Motor neuron (in vitro differentiated cells): ENCODE results near the gene EPHB2. TPM values are rescaled to one million over a fixed set of nuclear protein-coding genes. Genes with fewer than 3 reads are reported as not detected.

Experiments used
- ATAC-seq, 8 experiments: fragments of 200-7000 bp; cut with Tn5 transposase; replicated peaks in 6 of 8; 2 replicates each; pipeline ENCODE4 v1.8.0; 2021; ENCODE audit warnings: mild to moderate bottlenecking in 8 of 8, moderate library complexity in 8 of 8
- H3K27ac ChIP-seq, 2 donors: fragments of 250-450 bp; sonication (Bioruptor Pico); 2 replicates each; pipeline ENCODE4 v1.9.0; 2021; ENCODE audit warnings: antibody characterized with exemption in 2 of 2, mild to moderate bottlenecking in 2 of 2, moderate library complexity in 1 of 2
- H3K4me1 ChIP-seq, 2 donors: fragments of 250-450 bp; sonication (Bioruptor Pico); replicated peaks in 1 of 2; 2 replicates each; pipeline ENCODE4 v1.6.1; 2021; ENCODE audit warnings: antibody characterized with exemption in 2 of 2, mild to moderate bottlenecking in 2 of 2, moderate library complexity in 1 of 2
- H3K4me3 ChIP-seq, 5 donors: fragments of 250-450 bp; sonication (Bioruptor Pico); 2 replicates each; pipeline ENCODE4 v1.9.0; 2021; ENCODE audit warnings: antibody characterized with exemption in 5 of 5, mild to moderate bottlenecking in 5 of 5, moderate library complexity in 4 of 5
- WGBS, 10 experiments: fragments of 450-650 bp; shearing (Covaris generic); methylation state at CpG; one replicate each; pipeline ENCODE4 v1.0.0; 2022; 5-methylcytosine and 5-hydroxymethylcytosine counted together
- in situ Hi-C, 9 experiments: fragments of 400-800 bp; cut with MboI; loops; one replicate each; pipeline ENCODE4 v1.15.0; 2021; ENCODE audit warnings: low sequenced_read_pairs in 9 of 9, low pct_unique_long_range_greater_than_20kb in 2 of 9; ENCODE audit not compliant: unreplicated experiment in 9 of 9
- total RNA-seq, 8 experiments: library from RNA; unstranded; fragments of 300-600 nt; gene quantifications; 2 replicates each; pipeline versions ENCODE4 v1.2.3 to v1.2.4, GENCODE V29; 2022

The EPHB2 gene
- total RNA-seq, 8 experiments from 2014 or later, result 0.42 to 64.1 (median 41.8) TPM

GRCh38 chr1:22731924-22732720 lies 21.5 kb downstream of the EPHB2 start:
- Histone ChIP-seq H3K27ac (no peak overlapping the region), H3K4me3 (no peak overlapping the region), H3K4me1 (peaks cover 23 to 35% of the 10 kb centered on the region in 2 donors)
- 0 to 100% (median 63%) methylated on average over 1 to 11 of the region's 12 CpGs for WGBS, 10 experiments
- in situ Hi-C loops, result no loop called here
- ATAC-seq, result peak in 3 of 8 experiments; percentile 46 to 62 (median 50)

GRCh38 chr1:22733643-22734042 lies 23.0 kb downstream of the EPHB2 start:
- Histone ChIP-seq H3K4me3 (no peak overlapping the region), H3K27ac (no peak overlapping the region), H3K4me1 (peaks cover 31 to 44% of the 10 kb centered on the region in 2 donors)
- in situ Hi-C loops, result no loop called here
- ATAC-seq, result no peak
- 70 to 100% (median 94%) methylated on average over 1 to 6 of the region's 8 CpGs; no CpG with 5 or more reads in 3 of the 10 experiments for WGBS, 10 experiments

- ATAC-seq, result peak in 5 of 8 experiments; percentile 93 to 95 (median 94)
- Histone ChIP-seq H3K27ac (peak overlapping the region; percentile 34 to 55), H3K4me3 (no peak overlapping the region), H3K4me1 (peaks cover 23 to 49% of the 10 kb centered on the region in 2 donors)
- WGBS, 10 experiments, result 20 to 100% (median 74%) methylated on average over 1 to 9 of the region's 23 CpGs; no CpG with 5 or more reads in 4 of the 10 experiments
- in situ Hi-C loops, result no loop called here
Observed at GRCh38 chr1:22736501-22737080, 26.0 kb downstream of the EPHB2 start.

- in situ Hi-C loops, result no loop called here
- ATAC-seq, result no peak
- Histone ChIP-seq H3K4me1 (peaks cover 23 to 48% of the 10 kb centered on the region in 2 donors), H3K4me3 (no peak overlapping the region), H3K27ac (no peak overlapping the region)
- WGBS, 10 experiments, result 53 to 100% (median 84%) methylated on average over 1 to 2 of the region's 2 CpGs; no CpG with 5 or more reads in 4 of the 10 experiments
Observed at GRCh38 chr1:22737374-22738068, 26.9 kb downstream of the EPHB2 start.

GRCh38 chr1:22738069-22738435 lies 27.4 kb downstream of the EPHB2 start:
- ATAC-seq, result no peak
- Histone ChIP-seq H3K27ac (no peak overlapping the region), H3K4me1 (peaks cover 23 to 47% of the 10 kb centered on the region in 2 donors), H3K4me3 (no peak overlapping the region)
- 86 to 100% (median 100%) methylated on average over 1 of the region's 1 CpG; no CpG with 5 or more reads in 5 of the 10 experiments for WGBS, 10 experiments
- in situ Hi-C loops, result no loop called here

GRCh38 chr1:22738522-22738921 lies 27.9 kb downstream of the EPHB2 start:
- no peak overlapping the region for H3K27ac ChIP-seq
- no peak overlapping the region for H3K4me3 ChIP-seq
- no peak for ATAC-seq
- H3K4me1 ChIP-seq, result peaks cover 23 to 47% of the 10 kb centered on the region in 2 donors
- in situ Hi-C loops, result no loop called here
- 63 to 100% (median 100%) methylated on average over 1 to 3 of the region's 4 CpGs; no CpG with 5 or more reads in 3 of the 10 experiments for WGBS, 10 experiments

GRCh38 chr1:22739648-22740385 lies 29.2 kb downstream of the EPHB2 start:
- Histone ChIP-seq H3K27ac (no peak overlapping the region), H3K4me1 (peaks cover 23 to 47% of the 10 kb centered on the region in 2 donors), H3K4me3 (no peak overlapping the region)
- peak in 2 of 8 experiments; percentile 98 to 99 for ATAC-seq
- WGBS, 10 experiments, result 0 to 100% (median 85%) methylated on average over 1 to 16 of the region's 18 CpGs
- in situ Hi-C loops, result no loop called here

- Histone ChIP-seq H3K4me1 (peaks cover 22 to 39% of the 10 kb centered on the region in 2 donors), H3K27ac (no peak overlapping the region), H3K4me3 (no peak overlapping the region)
- 67 to 86% (median 74%) methylated on average over 2 to 8 of the region's 9 CpGs; no CpG with 5 or more reads in 4 of the 10 experiments for WGBS, 10 experiments
- no peak for ATAC-seq
- in situ Hi-C loops, result no loop called here
Observed at GRCh38 chr1:22741118-22741517, 30.5 kb downstream of the EPHB2 start.

- in situ Hi-C loops, result no loop called here
- peak in 2 of 8 experiments; percentile 61 to 73 for ATAC-seq
- Histone ChIP-seq H3K4me1 (peaks cover 0 to 7% of the 10 kb centered on the region in 2 donors), H3K4me3 (no peak overlapping the region), H3K27ac (no peak overlapping the region)
- WGBS, 10 experiments, result 55 to 97% (median 81%) methylated on average over 2 to 10 of the region's 14 CpGs; no CpG with 5 or more reads in 2 of the 10 experiments
Observed at GRCh38 chr1:22745669-22746585, 35.3 kb downstream of the EPHB2 start.

- no peak overlapping the region for H3K27ac ChIP-seq
- no peak overlapping the region for H3K4me3 ChIP-seq
- 40 to 100% (median 82%) methylated on average over 1 to 11 of the region's 12 CpGs; no CpG with 5 or more reads in 1 of the 10 experiments for WGBS, 10 experiments
- ATAC-seq, result peak in 2 of 8 experiments; percentile 13 to 61
- peaks cover 0 to 5% of the 10 kb centered on the region in 2 donors for H3K4me1 ChIP-seq
- in situ Hi-C loops, result no loop called here
Observed at GRCh38 chr1:22747021-22747734, 36.5 kb downstream of the EPHB2 start.

GRCh38 chr1:22747735-22748073 lies 37.1 kb downstream of the EPHB2 start:
- Histone ChIP-seq H3K4me3 (no peak overlapping the region), H3K4me1 (peaks cover 0 to 5% of the 10 kb centered on the region in 2 donors), H3K27ac (no peak overlapping the region)
- in situ Hi-C loops, result no loop called here
- no peak for ATAC-seq
- 83 to 100% (median 95%) methylated on average over 2 to 4 of the region's 4 CpGs; no CpG with 5 or more reads in 5 of the 10 experiments for WGBS, 10 experiments
